HG02642 (cell line): ENCODE data around the gene ATP1B3.
"Not testable (repeated sequence)": the region's sequence is repeated elsewhere in the genome, so short reads cannot be mapped to it uniquely, and the experiment has no call there.

ENCODE experiments used
- ATAC-seq: cut with Tn5 transposase; IDR thresholded peaks from one replicate; pipeline ENCODE4 v1.9.1; 2021; ENCODE audit warnings: mild to moderate bottlenecking; ENCODE audit not compliant: unreplicated experiment, poor library complexity

ATP1B3 gene

GRCh38 chr3:141900343-141900742 is 23.9 kb downstream of the ATP1B3 start:
- ATAC-seq, result no peak

GRCh38 chr3:141901914-141902313 is 25.5 kb downstream of the ATP1B3 start:
- no peak for ATAC-seq

- no peak for ATAC-seq
These were observed 27.8 kb downstream of the ATP1B3 start for GRCh38 chr3:141904203-141904602.

- ATAC-seq, result no peak
These were observed 28.7 kb downstream of the ATP1B3 start for GRCh38 chr3:141905129-141905528.

- no peak for ATAC-seq
These were observed 33.0 kb downstream of the ATP1B3 start for GRCh38 chr3:141909408-141909807.

GRCh38 chr3:141909986-141910385 is 33.5 kb downstream of the ATP1B3 start:
- ATAC-seq, result not testable (repeated sequence)

GRCh38 chr3:141913150-141913811 is 36.8 kb downstream of the ATP1B3 start:
- peak; percentile 64 for ATAC-seq

- no peak for ATAC-seq
These were observed 37.9 kb downstream of the ATP1B3 start for GRCh38 chr3:141914311-141914710.

- no peak for ATAC-seq
These were observed 38.6 kb downstream of the ATP1B3 start for GRCh38 chr3:141915016-141915415.

- no peak for ATAC-seq
These were observed 39.3 kb downstream of the ATP1B3 start for GRCh38 chr3:141915766-141916165.

- no peak for ATAC-seq
These were observed 44.3 kb downstream of the ATP1B3 start for GRCh38 chr3:141920701-141921100.

GRCh38 chr3:141921316-141921715 is 44.9 kb downstream of the ATP1B3 start:
- no peak for ATAC-seq

GRCh38 chr3:141925677-141926076 is 49.2 kb downstream of the ATP1B3 start:
- not testable (repeated sequence) for ATAC-seq

GRCh38 chr3:141926929-141927328 is 50.5 kb downstream of the ATP1B3 start:
- ATAC-seq, result no peak

- no peak for ATAC-seq
These were observed 52.3 kb downstream of the ATP1B3 start for GRCh38 chr3:141928631-141929270.

- no peak for ATAC-seq
These were observed 53.0 kb downstream of the ATP1B3 start for GRCh38 chr3:141929341-141929995.

GRCh38 chr3:141930801-141931200 is 54.4 kb downstream of the ATP1B3 start:
- no peak for ATAC-seq

- no peak for ATAC-seq
These were observed 57.2 kb downstream of the ATP1B3 start for GRCh38 chr3:141933421-141934300.

- ATAC-seq, result no peak
These were observed 57.9 kb downstream of the ATP1B3 start for GRCh38 chr3:141934354-141934753.

- ATAC-seq, result no peak
These were observed 61.6 kb downstream of the ATP1B3 start for GRCh38 chr3:141938011-141938500.
